A549 (cell line): ENCODE results near the gene PLA2G10. TPM values are rescaled to one million over a fixed set of nuclear protein-coding genes. Genes with fewer than 3 reads are reported as not detected.

Experiments used
- ATAC-seq, 2 experiments: fragments of 200-7000 bp in 1 of 2; fragments of >200 bp in 1 of 2; cut with Nextera tagmentation in 1 of 2; cut with Tn5 transposase in 1 of 2; 3 replicates each; pipeline versions ENCODE4 v1.8.0 to v1.9.1; 2018 to 2020; ENCODE audit warnings: mild to moderate bottlenecking in 1 of 2, moderate library complexity in 1 of 2
- CTCF ChIA-PET: fragments of 300-600 bp; sonication (Branson Sonifier 250); formaldehyde crosslinking; extraction: SDS; loops from one replicate; lab custom pipeline; 2021; ENCODE audit warnings: antibody characterized with exemption, inconsistent platforms; lab: Yijun Ruan, JAX
- POLR2A ChIA-PET: fragments of 350-600 bp; formaldehyde crosslinking; extraction: SDS; loops from one replicate; lab custom pipeline; 2021; ENCODE audit warnings: antibody characterized with exemption, inconsistent platforms; lab: Yijun Ruan, JAX
- DNase-seq, 2 experiments: peaks; one replicate each; pipeline versions ENCODE4 v3.0.0 to v3.0.0-alpha.2; 2011 to 2016; ENCODE audit warnings: low read depth in 1 of 2, low spot score in 1 of 2
- FAIRE-seq: peaks from 2 replicates; lab custom pipeline; 2011; peaks lifted over from hg19 to GRCh38; lab: Jason Lieb, UNC
- H3K27ac ChIP-seq, 2 experiments: fragments of >200 bp; sonication (Bioruptor Twin); formaldehyde crosslinking; 3 replicates each; pipeline ENCODE4 v1.5.1; 2016 to 2017
- H3K4me1 ChIP-seq: fragments of >200 bp; sonication (Bioruptor Twin); formaldehyde crosslinking; 3 replicates; pipeline ENCODE4 v1.6.1; 2016
- H3K4me2 ChIP-seq: fragments of >200 bp; sonication (Bioruptor Twin); formaldehyde crosslinking; 3 replicates; pipeline ENCODE4 v1.6.1; 2016
- H3K4me3 ChIP-seq: fragments of >200 bp; sonication (Bioruptor Twin); formaldehyde crosslinking; 3 replicates; pipeline ENCODE4 v1.5.1; 2016
- H3K9me3 ChIP-seq: fragments of >200 bp; sonication (Bioruptor Twin); formaldehyde crosslinking; 3 replicates; pipeline ENCODE4 v1.6.1; 2016
- CEBPB ChIP-seq, 2 experiments: fragments of >200 bp in 1 of 2; sonication (Bioruptor Twin) in 1 of 2; formaldehyde crosslinking in 1 of 2; IDR thresholded peaks; 2 replicates each; pipeline ENCODE4 v1.6.1; 2012 to 2016
- CHD4 ChIP-seq: fragments of 200-600 bp; sonication (generic); IDR thresholded peaks from 2 replicates; pipeline ENCODE4 v1.6.1; 2016; ENCODE audit warnings: antibody characterized with exemption, mild to moderate bottlenecking, borderline replicate concordance
- E2F6 ChIP-seq: IDR thresholded peaks from 2 replicates; pipeline ENCODE4 v1.6.1; 2012; ENCODE audit warnings: low read depth, borderline replicate concordance
- FOSB ChIP-seq: fragments of 250-450 bp; sonication (Bioruptor Pico); IDR thresholded peaks from 2 replicates; pipeline ENCODE4 v1.5.0; 2020; ENCODE audit warnings: mild to moderate bottlenecking, moderate library complexity
- HOXA7 ChIP-seq: fragments of 250-450 bp; sonication (Bioruptor Pico); IDR thresholded peaks from 2 replicates; pipeline ENCODE4 v1.5.0; 2020; ENCODE audit warnings: mild to moderate bottlenecking, moderate library complexity
- HOXB13 ChIP-seq: fragments of 250-450 bp; sonication (Bioruptor Pico); IDR thresholded peaks from 2 replicates; pipeline ENCODE4 v1.5.0; 2020; ENCODE audit warnings: low read depth, mild to moderate bottlenecking, moderate library complexity
- HOXB5 ChIP-seq: fragments of 250-450 bp; sonication (Bioruptor Pico); IDR thresholded peaks from 2 replicates; pipeline ENCODE4 v1.5.0; 2020; ENCODE audit warnings: mild to moderate bottlenecking, moderate library complexity
- JUNB ChIP-seq: fragments of >200 bp; sonication (Bioruptor Twin); formaldehyde crosslinking; IDR thresholded peaks from 2 replicates; pipeline ENCODE4 v1.6.1; 2016
- KDM1A ChIP-seq: fragments of 200-600 bp; sonication (generic); IDR thresholded peaks from 2 replicates; pipeline ENCODE4 v1.6.1; 2016; ENCODE audit warnings: low read depth, mild to moderate bottlenecking
- KDM5A ChIP-seq: fragments of 200-600 bp; sonication (generic); IDR thresholded peaks from 2 replicates; pipeline ENCODE4 v1.6.1; 2016; ENCODE audit warnings: antibody characterized with exemption, mild to moderate bottlenecking
- MAFK ChIP-seq: fragments of 450-650 bp; IDR thresholded peaks from 2 replicates; pipeline ENCODE4 v1.6.1; 2014; ENCODE audit not compliant: partially characterized antibody
- NPAS2 ChIP-seq: fragments of 250-450 bp; sonication (Bioruptor Pico); IDR thresholded peaks from 2 replicates; pipeline ENCODE4 v1.8.0; 2022; ENCODE audit warnings: mild to moderate bottlenecking, moderate library complexity, borderline replicate concordance
- NR3C1 ChIP-seq: fragments of >200 bp; sonication (Bioruptor Twin); formaldehyde crosslinking; IDR thresholded peaks from 3 replicates; pipeline ENCODE4 v1.6.1; 2017
- POLR2AphosphoS2 ChIP-seq: conservative IDR thresholded peaks from 2 replicates; pipeline ENCODE4 v1.6.1; 2012; ENCODE audit warnings: low read length, improper control_type of control experiment, inconsistent platforms
- RFX5 ChIP-seq: fragments of 450-650 bp; IDR thresholded peaks from 2 replicates; pipeline ENCODE4 v1.7.1; 2014; ENCODE audit warnings: antibody characterized with exemption, mild to moderate bottlenecking, moderate library complexity
- RNF2 ChIP-seq: fragments of 200-600 bp; sonication (generic); IDR thresholded peaks from 2 replicates; pipeline ENCODE4 v1.6.1; 2016; ENCODE audit warnings: low read depth, mild to moderate bottlenecking, antibody characterized with exemption, moderate library complexity, borderline replicate concordance
- SMC3 ChIP-seq: fragments of >200 bp; sonication (Bioruptor Twin); formaldehyde crosslinking; IDR thresholded peaks from 3 replicates; pipeline ENCODE4 v1.6.1; 2018; ENCODE audit warnings: inconsistent platforms
- SREBF2 ChIP-seq: fragments of 450-650 bp; IDR thresholded peaks from 2 replicates; pipeline ENCODE4 v1.6.1; 2014; ENCODE audit warnings: mild to moderate bottlenecking, moderate library complexity
- TP53 ChIP-seq: fragments of 250-450 bp; sonication (Bioruptor Pico); IDR thresholded peaks from 2 replicates; pipeline ENCODE4 v1.5.0; 2021; ENCODE audit warnings: mild to moderate bottlenecking, moderate library complexity
- ZC3H11A ChIP-seq: fragments of 450-650 bp; IDR thresholded peaks from 2 replicates; pipeline ENCODE4 v1.6.1; 2014; ENCODE audit warnings: antibody characterized with exemption, mild to moderate bottlenecking
- ZFP36 ChIP-seq: fragments of 450-650 bp; IDR thresholded peaks from 2 replicates; pipeline ENCODE4 v1.6.1; 2014; ENCODE audit warnings: borderline replicate concordance; ENCODE audit not compliant: partially characterized antibody
- ZNF302 ChIP-seq: fragments of 250-450 bp; sonication (Bioruptor Pico); IDR thresholded peaks from 2 replicates; pipeline ENCODE4 v1.9.0; 2021; ENCODE audit warnings: inconsistent platforms, mild to moderate bottlenecking, moderate library complexity
- WGBS: methylation state at CpG from one replicate; pipeline ENCODE4 v1.1.6; 2017; ENCODE audit errors: missing lambda C conversion rate; 5-methylcytosine and 5-hydroxymethylcytosine counted together
- polyA plus RNA-seq, 4 experiments: library from polyadenylated mRNA; depleted of rRNA in 3 of 4; stranded (reverse); fragments of >200 nt; fragmentation: RNase III in 1 of 4; extraction: RNeasy Plus Mini Kit Qiagen cat#74134 plus additional on column Dnase treatment in 1 of 4; gene quantifications; 2 replicates in 3 of 4; 3 replicates in 1 of 4; pipeline ENCODE4 v1.2.3, GENCODE V29; 2011 to 2017
- TF ChIP-seq, protein P1 (sequence below): IDR thresholded peaks from 2 replicates; pipeline ENCODE4 v1.6.1; 2012
- TF ChIP-seq, protein P2 (sequence below): fragments of 250-450 bp; sonication (Bioruptor Pico); IDR thresholded peaks from 2 replicates; pipeline ENCODE4 v1.5.0; 2020; ENCODE audit warnings: low read depth, mild to moderate bottlenecking, moderate library complexity
- TF ChIP-seq, protein P3 (sequence below): IDR thresholded peaks from 2 replicates; pipeline ENCODE4 v1.6.1; 2012
- TF ChIP-seq, protein P4 (sequence below): fragments of 250-450 bp; sonication (Bioruptor Pico); IDR thresholded peaks from 2 replicates; pipeline ENCODE4 v1.5.0; 2021; ENCODE audit warnings: mild to moderate bottlenecking, moderate library complexity, borderline replicate concordance
- TF ChIP-seq, protein P5 (sequence below): fragments of 200-600 bp; sonication (generic); IDR thresholded peaks from 2 replicates; pipeline ENCODE4 v1.6.1; 2016; ENCODE audit warnings: antibody characterized with exemption, mild to moderate bottlenecking, moderate library complexity

Gene PLA2G10
- polyA plus RNA-seq, 2 of the 4 experiments (the other 2 are of a cell fraction) = 0.52 to 0.70 TPM

- H3K4me1 ChIP-seq = no peaks in the 10 kb centered on the region
- WGBS = 94% methylated on average over 2 of the region's 2 CpGs
- no peak for ATAC-seq
- H3K9me3 ChIP-seq = no peaks in the 10 kb centered on the region
- no peak for TF ChIP-seq HOXB5 (CRISPR knock-in tag)
- TF ChIP-seq NPAS2 (CRISPR knock-in tag) = no peak
- no peak for TF ChIP-seq ZNF302 (CRISPR knock-in tag)
- TF ChIP-seq, protein P1, sequence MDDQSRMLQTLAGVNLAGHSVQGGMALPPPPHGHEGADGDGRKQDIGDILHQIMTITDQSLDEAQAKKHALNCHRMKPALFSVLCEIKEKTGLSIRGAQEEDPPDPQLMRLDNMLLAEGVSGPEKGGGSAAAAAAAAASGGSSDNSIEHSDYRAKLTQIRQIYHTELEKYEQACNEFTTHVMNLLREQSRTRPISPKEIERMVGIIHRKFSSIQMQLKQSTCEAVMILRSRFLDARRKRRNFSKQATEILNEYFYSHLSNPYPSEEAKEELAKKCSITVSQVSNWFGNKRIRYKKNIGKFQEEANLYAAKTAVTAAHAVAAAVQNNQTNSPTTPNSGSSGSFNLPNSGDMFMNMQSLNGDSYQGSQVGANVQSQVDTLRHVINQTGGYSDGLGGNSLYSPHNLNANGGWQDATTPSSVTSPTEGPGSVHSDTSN = no peak
- TF ChIP-seq E2F6 = no peak
- TF ChIP-seq MAFK = no peak
- TF ChIP-seq JUNB = no peak
- TF ChIP-seq ZC3H11A = no peak
- TF ChIP-seq, protein P2, sequence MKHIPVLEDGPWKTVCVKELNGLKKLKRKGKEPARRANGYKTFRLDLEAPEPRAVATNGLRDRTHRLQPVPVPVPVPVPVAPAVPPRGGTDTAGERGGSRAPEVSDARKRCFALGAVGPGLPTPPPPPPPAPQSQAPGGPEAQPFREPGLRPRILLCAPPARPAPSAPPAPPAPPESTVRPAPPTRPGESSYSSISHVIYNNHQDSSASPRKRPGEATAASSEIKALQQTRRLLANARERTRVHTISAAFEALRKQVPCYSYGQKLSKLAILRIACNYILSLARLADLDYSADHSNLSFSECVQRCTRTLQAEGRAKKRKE (CRISPR knock-in tag) = no peak
- TF ChIP-seq CEBPB (IDR thresholded peaks at IDR 0.05) = no peak
- no peak for TF ChIP-seq KDM5A
- no peak overlapping the region for H3K4me2 ChIP-seq
- H3K4me3 ChIP-seq = no peak overlapping the region
- no peak for FAIRE-seq
- POLR2A ChIA-PET = no interaction called here
- H3K27ac ChIP-seq = no peak overlapping the region
- DNase-seq = no peak
- CTCF ChIA-PET = interaction anchor here (1.3 kb wide), 1 partner anchor 10 kb away, joined by 3 read pairs; no protein-coding TSS in a partner anchor
These were observed 36.0 kb downstream of the PLA2G10 start for GRCh38 chr16:14658063-14658462.

GRCh38 chr16:14652726-14653125 is 41.4 kb downstream of the PLA2G10 start:
- TF ChIP-seq HOXB13 (CRISPR knock-in tag) (no peak), HOXA7 (CRISPR knock-in tag) (no peak), RNF2 (no peak), KDM5A (no peak), KDM1A (no peak), CHD4 (no peak), HOXB5 (CRISPR knock-in tag) (no peak), SREBF2 (no peak), MAFK (no peak), FOSB (CRISPR knock-in tag) (no peak), SMC3 (no peak), ZFP36 (no peak), POLR2AphosphoS2 (no peak), TP53 (CRISPR knock-in tag) (no peak), RFX5 (no peak), NR3C1 (no peak)
- TF ChIP-seq, protein P3, sequence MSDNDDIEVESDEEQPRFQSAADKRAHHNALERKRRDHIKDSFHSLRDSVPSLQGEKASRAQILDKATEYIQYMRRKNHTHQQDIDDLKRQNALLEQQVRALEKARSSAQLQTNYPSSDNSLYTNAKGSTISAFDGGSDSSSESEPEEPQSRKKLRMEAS = no peak
- TF ChIP-seq, protein P4, sequence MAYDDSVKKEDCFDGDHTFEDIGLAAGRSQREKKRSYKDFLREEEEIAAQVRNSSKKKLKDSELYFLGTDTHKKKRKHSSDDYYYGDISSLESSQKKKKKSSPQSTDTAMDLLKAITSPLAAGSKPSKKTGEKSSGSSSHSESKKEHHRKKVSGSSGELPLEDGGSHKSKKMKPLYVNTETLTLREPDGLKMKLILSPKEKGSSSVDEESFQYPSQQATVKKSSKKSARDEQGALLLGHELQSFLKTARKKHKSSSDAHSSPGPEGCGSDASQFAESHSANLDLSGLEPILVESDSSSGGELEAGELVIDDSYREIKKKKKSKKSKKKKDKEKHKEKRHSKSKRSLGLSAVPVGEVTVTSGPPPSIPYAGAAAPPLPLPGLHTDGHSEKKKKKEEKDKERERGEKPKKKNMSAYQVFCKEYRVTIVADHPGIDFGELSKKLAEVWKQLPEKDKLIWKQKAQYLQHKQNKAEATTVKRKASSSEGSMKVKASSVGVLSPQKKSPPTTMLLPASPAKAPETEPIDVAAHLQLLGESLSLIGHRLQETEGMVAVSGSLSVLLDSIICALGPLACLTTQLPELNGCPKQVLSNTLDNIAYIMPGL = no peak
- TF ChIP-seq, protein P5, sequence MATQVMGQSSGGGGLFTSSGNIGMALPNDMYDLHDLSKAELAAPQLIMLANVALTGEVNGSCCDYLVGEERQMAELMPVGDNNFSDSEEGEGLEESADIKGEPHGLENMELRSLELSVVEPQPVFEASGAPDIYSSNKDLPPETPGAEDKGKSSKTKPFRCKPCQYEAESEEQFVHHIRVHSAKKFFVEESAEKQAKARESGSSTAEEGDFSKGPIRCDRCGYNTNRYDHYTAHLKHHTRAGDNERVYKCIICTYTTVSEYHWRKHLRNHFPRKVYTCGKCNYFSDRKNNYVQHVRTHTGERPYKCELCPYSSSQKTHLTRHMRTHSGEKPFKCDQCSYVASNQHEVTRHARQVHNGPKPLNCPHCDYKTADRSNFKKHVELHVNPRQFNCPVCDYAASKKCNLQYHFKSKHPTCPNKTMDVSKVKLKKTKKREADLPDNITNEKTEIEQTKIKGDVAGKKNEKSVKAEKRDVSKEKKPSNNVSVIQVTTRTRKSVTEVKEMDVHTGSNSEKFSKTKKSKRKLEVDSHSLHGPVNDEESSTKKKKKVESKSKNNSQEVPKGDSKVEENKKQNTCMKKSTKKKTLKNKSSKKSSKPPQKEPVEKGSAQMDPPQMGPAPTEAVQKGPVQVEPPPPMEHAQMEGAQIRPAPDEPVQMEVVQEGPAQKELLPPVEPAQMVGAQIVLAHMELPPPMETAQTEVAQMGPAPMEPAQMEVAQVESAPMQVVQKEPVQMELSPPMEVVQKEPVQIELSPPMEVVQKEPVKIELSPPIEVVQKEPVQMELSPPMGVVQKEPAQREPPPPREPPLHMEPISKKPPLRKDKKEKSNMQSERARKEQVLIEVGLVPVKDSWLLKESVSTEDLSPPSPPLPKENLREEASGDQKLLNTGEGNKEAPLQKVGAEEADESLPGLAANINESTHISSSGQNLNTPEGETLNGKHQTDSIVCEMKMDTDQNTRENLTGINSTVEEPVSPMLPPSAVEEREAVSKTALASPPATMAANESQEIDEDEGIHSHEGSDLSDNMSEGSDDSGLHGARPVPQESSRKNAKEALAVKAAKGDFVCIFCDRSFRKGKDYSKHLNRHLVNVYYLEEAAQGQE = no peak
- ChIA-PET POLR2A (no interaction called here), CTCF (no interaction called here)
- WGBS = 93% methylated on average over 2 of the region's 2 CpGs
- Histone ChIP-seq H3K9me3 (no peaks in the 10 kb centered on the region), H3K4me3 (no peak overlapping the region), H3K27ac (no peak overlapping the region), H3K4me1 (no peaks in the 10 kb centered on the region), H3K4me2 (no peak overlapping the region)
- no peak for FAIRE-seq
- DNase-seq = no peak
- ATAC-seq = no peak
